Kidney tubule cell (primary cell): Measurements from ENCODE around the gene POGLUT2.
"Not testable (repeated sequence)": the region's sequence is repeated elsewhere in the genome, so short reads cannot be mapped to it uniquely, and the experiment has no call there.

Source experiments
- DNase-seq: peaks from one replicate; pipeline ENCODE4 v3.0.0-alpha.2; 2018; ENCODE audit warnings: low spot score

Gene POGLUT2

GRCh38 chr13:102807699-102808098, 8.9 kb upstream of the POGLUT2 start:
- DNase-seq: no peak

GRCh38 chr13:102805680-102806079, 6.9 kb upstream of the POGLUT2 start:
- DNase-seq: no peak

- DNase-seq: peak; percentile 85
These were observed 1.6 kb upstream of the POGLUT2 start for GRCh38 chr13:102800145-102801041.

- DNase-seq: peak; percentile 42
These were observed 809 bp upstream of the POGLUT2 start for GRCh38 chr13:102799426-102800144.

GRCh38 chr13:102793611-102794355, 5.0 kb downstream of the POGLUT2 start:
- no peak for DNase-seq

- DNase-seq: no peak
These were observed 6.4 kb downstream of the POGLUT2 start for GRCh38 chr13:102792396-102792795.

GRCh38 chr13:102788683-102789082, 10.1 kb downstream of the POGLUT2 start:
- DNase-seq: no peak

GRCh38 chr13:102784483-102784882, 14.3 kb downstream of the POGLUT2 start:
- DNase-seq: no peak

GRCh38 chr13:102781591-102781990, 17.2 kb downstream of the POGLUT2 start:
- DNase-seq: no peak

- DNase-seq: not testable (repeated sequence)
These were observed 18.1 kb downstream of the POGLUT2 start for GRCh38 chr13:102780656-102781055.

- no peak for DNase-seq
These were observed 19.2 kb downstream of the POGLUT2 start for GRCh38 chr13:102779436-102780159.

GRCh38 chr13:102777736-102778135, 21.0 kb downstream of the POGLUT2 start:
- DNase-seq: no peak

- DNase-seq: no peak
These were observed 22.5 kb downstream of the POGLUT2 start for GRCh38 chr13:102776271-102776670.

GRCh38 chr13:102774591-102775520, 23.9 kb downstream of the POGLUT2 start:
- peak; percentile 28 for DNase-seq

- DNase-seq: no peak
These were observed 24.6 kb downstream of the POGLUT2 start for GRCh38 chr13:102774214-102774568.

GRCh38 chr13:102773441-102774213, 25.1 kb downstream of the POGLUT2 start, which contains the start of gene TEX30:
TEX30 (minus strand) TSS chr13:102773786; CDS start chr13:102770026, 3,760 bp downstream.
- DNase-seq: peak; percentile 92

GRCh38 chr13:102772042-102772425, 26.7 kb downstream of the POGLUT2 start:
- DNase-seq: no peak

- no peak for DNase-seq
These were observed 27.3 kb downstream of the POGLUT2 start for GRCh38 chr13:102771298-102772041.

- DNase-seq: peak; percentile 39
These were observed 28.3 kb downstream of the POGLUT2 start for GRCh38 chr13:102770435-102770834.
